ENCODE measurements around the gene RGP1. TPM values are rescaled to one million over a fixed set of nuclear protein-coding genes. Genes with fewer than 3 reads are reported as not detected.

RGP1 gene
- total and polyA plus RNA-seq, 9 of the 15 experiments (the other 6 are each of a cell fraction or from before 2014, with no cell fraction given), result 0.42 to 13.8 (median 6.7) TPM

DNA sequence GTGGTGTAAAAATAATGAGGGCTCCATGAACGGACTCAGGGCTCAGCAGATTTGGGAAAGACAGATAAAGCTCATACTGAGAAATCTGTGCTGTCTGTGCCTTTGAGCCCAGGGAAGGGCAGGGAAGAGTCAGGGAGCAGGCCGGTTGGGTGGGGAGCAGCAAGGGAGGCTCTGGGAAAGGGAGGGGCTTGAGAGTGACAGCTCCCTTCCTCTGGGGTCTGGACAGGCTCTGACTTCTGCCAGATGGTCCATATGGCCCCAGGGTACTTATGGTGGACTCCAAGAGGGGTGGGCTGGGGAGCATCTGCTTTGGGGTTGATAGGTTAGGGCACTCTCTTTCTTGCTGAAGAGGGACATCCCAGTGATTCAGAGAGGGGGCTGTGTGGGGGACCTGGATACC, 44.4 kb downstream of the RGP1 start (continued):
- TF ChIP-seq, protein P1, sequence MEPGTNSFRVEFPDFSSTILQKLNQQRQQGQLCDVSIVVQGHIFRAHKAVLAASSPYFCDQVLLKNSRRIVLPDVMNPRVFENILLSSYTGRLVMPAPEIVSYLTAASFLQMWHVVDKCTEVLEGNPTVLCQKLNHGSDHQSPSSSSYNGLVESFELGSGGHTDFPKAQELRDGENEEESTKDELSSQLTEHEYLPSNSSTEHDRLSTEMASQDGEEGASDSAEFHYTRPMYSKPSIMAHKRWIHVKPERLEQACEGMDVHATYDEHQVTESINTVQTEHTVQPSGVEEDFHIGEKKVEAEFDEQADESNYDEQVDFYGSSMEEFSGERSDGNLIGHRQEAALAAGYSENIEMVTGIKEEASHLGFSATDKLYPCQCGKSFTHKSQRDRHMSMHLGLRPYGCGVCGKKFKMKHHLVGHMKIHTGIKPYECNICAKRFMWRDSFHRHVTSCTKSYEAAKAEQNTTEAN (CRISPR knock-in tag; IDR thresholded peaks at IDR 0.05), result no peak

DNA sequence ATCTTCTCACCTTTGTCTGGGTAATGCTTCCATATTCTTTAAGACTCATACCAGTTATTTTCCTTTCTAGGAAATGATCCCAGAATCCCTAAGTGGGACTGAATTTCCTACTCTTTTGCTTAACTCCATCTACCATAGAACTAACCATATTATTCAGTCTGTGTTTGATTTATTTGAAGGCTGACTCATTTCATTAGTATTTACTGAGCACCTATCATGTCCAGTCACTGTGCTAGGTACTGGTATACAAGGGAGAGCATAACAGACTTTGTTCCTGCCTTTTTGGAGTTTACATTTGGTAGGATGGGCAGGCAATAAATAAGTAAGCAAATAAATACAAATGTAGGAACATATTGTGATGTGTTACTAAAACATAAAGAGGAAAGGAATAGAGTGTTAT, 46.6 kb downstream of the RGP1 start:
- POLR2A ChIA-PET, result interaction anchor here (1.3 kb wide), 1 partner anchor 18 kb away, joined by 3 read pairs; no protein-coding TSS in a partner anchor
- no peaks in the 10 kb centered on the region for H3K9me3 ChIP-seq (replicated peaks; ENCODE audit: control insufficient read depth, insufficient read depth, low read depth, low read length)
- CTCF ChIA-PET (ENCODE audit: low intra/inter-chr PET ratio), result no interaction called here
- H3K4me2 ChIP-seq (ENCODE audit: insufficient read depth, low read length), result no peak overlapping the region
- peaks cover 6% of the 10 kb centered on the region; the same call in 2 of the 3 replicates for H3K36me3 ChIP-seq (ENCODE audit: control insufficient read depth, insufficient read depth, low read length)
- in situ Hi-C loops (cut with MboI) (loop anchor here (10.0 kb wide), 1 partner anchor 89 kb away; no protein-coding TSS in a partner anchor), intact Hi-C loops (cut with micrococcal nuclease) (no loop called here)
- no peaks in the 10 kb centered on the region for H3K79me2 ChIP-seq (ENCODE audit: control insufficient read depth, insufficient read depth, low read length)
- DNase-seq (ENCODE audit: extremely low read depth in 1 of 4, low spot score in 3 of 4) (no peak), FAIRE-seq (no peak), ATAC-seq (no peak)
- no TSS peak for BruUV-seq (replicated peaks)
- H3K4me1 ChIP-seq (replicated peaks in 1 of 2; ENCODE audit: control insufficient read depth in 2 of 2, insufficient read depth in 2 of 2, low read length in 2 of 2), result peaks cover 15 to 21% of the 10 kb centered on the region in 2 experiments; a peak in 4 of 5 replicates
- no peaks in the 10 kb centered on the region for H3K9me1 ChIP-seq (ENCODE audit: control insufficient read depth, insufficient read depth, low read length)
- no peak overlapping the region for H3K27ac ChIP-seq (ENCODE audit: extremely low read depth, low read depth, low read length)
- H3K4me3 ChIP-seq, result no peak overlapping the region
- H4K20me1 ChIP-seq (replicated peaks; ENCODE audit: control insufficient read depth, insufficient read depth, low read length), result no peaks in the 10 kb centered on the region
- TF ChIP-seq ETV5 (CRISPR knock-in tag; IDR thresholded peaks at IDR 0.05; ENCODE audit: low read depth) (no peak), ZNF212 (CRISPR knock-in tag; IDR thresholded peaks at IDR 0.05) (no peak), MAFK (IDR thresholded peaks at IDR 0.05; ENCODE audit: low read length) (no peak), ZNF75A (CRISPR knock-in tag; IDR thresholded peaks at IDR 0.05) (no peak), HMG20A (CRISPR knock-in tag; conservative IDR thresholded peaks at IDR 0.05) (no peak), LARP7 (IDR thresholded peaks at IDR 0.05) (no peak), CAMTA2 (CRISPR knock-in tag; conservative IDR thresholded peaks at IDR 0.05) (no peak), MTA3 (IDR thresholded peaks at IDR 0.05; ENCODE audit: borderline replicate concordance) (no peak), ZNF79 (CRISPR knock-in tag; IDR thresholded peaks at IDR 0.05; ENCODE audit: low read depth) (no peak), FOXJ2 (tag; IDR thresholded peaks at IDR 0.05) (no peak), ARNT (IDR thresholded peaks at IDR 0.05) (no peak)
- TF ChIP-seq, protein P2, sequence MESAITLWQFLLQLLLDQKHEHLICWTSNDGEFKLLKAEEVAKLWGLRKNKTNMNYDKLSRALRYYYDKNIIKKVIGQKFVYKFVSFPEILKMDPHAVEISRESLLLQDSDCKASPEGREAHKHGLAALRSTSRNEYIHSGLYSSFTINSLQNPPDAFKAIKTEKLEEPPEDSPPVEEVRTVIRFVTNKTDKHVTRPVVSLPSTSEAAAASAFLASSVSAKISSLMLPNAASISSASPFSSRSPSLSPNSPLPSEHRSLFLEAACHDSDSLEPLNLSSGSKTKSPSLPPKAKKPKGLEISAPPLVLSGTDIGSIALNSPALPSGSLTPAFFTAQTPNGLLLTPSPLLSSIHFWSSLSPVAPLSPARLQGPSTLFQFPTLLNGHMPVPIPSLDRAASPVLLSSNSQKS (CRISPR knock-in tag; IDR thresholded peaks at IDR 0.05), result no peak
- no peaks in the 10 kb centered on the region for H3K27me3 ChIP-seq (ENCODE audit: control insufficient read depth in 2 of 2, insufficient read depth in 2 of 2, low read length in 2 of 2)
- no peak overlapping the region; a peak in 1 of 4 replicates for H3K9ac ChIP-seq (ENCODE audit: insufficient read depth in 1 of 2, low read depth in 2 of 2, low read length in 2 of 2)
- no peak overlapping the region for H2AFZ ChIP-seq (ENCODE audit: low read depth, low read length)
